Measurements from ENCODE around the gene SAMHD1.
"Not testable (repeated sequence)": the region's sequence is repeated elsewhere in the genome, so short reads cannot be mapped to it uniquely, and the experiment has no call there.

Gene SAMHD1

DNA sequence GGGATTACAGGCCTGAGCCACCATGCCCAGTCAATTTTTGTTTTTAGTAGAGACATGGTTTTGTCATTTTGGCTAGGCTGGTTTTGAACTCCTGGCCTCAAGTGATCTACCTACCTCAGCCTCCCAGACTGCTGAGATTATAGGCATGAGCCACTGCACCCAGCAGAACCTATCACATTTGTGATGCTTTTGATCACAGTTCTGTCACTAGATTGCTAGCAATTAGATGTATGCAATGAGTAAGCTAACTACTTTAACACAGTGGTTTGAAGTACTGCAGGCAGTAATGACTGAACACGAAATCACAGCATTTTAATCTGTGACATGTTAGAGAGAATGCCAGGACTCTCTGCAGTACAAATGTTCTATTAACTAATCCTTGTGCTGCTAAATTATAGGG is 19.6 kb upstream of the SAMHD1 start:
- Mint-ChIP-seq H3K27me3 (ENCODE audit: low read depth) (no peaks in the 10 kb centered on the region), H3K4me1 (no peaks in the 10 kb centered on the region), H3K4me3 (no peak overlapping the region), H3K27ac (no peak overlapping the region), H3K9me3 (peaks cover 15% of the 10 kb centered on the region), H3K36me3 (ENCODE audit: low read depth) (no peaks in the 10 kb centered on the region)
- TF ChIP-seq, protein P1, sequence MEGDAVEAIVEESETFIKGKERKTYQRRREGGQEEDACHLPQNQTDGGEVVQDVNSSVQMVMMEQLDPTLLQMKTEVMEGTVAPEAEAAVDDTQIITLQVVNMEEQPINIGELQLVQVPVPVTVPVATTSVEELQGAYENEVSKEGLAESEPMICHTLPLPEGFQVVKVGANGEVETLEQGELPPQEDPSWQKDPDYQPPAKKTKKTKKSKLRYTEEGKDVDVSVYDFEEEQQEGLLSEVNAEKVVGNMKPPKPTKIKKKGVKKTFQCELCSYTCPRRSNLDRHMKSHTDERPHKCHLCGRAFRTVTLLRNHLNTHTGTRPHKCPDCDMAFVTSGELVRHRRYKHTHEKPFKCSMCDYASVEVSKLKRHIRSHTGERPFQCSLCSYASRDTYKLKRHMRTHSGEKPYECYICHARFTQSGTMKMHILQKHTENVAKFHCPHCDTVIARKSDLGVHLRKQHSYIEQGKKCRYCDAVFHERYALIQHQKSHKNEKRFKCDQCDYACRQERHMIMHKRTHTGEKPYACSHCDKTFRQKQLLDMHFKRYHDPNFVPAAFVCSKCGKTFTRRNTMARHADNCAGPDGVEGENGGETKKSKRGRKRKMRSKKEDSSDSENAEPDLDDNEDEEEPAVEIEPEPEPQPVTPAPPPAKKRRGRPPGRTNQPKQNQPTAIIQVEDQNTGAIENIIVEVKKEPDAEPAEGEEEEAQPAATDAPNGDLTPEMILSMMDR (IDR thresholded peaks at IDR 0.05; ENCODE audit: unreplicated experiment in 3 of 3): no peak

DNA sequence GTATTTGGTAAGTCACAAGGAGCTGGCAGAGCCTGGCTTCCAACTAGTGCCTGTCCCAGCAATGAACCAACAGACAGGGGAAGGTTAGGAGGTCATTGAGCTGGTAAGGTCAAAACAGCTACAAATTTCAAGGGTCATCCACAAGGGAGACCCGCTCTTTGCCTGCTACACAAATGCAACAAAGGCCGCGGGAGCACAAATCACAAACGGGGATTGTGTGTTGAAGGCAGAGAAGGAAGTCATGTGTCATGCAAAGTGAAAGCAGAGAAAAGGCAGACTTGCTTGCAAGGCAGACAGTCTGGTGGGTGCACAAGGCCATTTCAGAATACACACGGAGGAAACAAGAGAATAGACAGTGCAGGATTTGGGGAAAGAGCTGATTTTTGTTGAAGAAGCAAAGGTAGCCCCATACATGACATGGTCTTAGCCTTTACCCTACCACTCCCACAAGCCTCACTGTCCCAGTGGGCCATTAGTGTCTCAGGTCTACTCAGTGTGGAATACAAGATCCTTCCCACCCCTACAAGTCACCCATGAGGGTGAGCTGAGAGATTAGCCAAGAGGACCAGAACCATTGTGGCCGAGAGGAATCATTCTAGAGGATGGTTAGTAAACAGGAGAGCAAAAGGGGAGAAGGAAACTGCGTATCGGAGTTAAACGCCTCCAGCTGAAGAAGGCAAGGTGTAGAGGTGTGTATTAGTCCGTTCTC is 18.1 kb upstream of the SAMHD1 start:
- H3K9me3 Mint-ChIP-seq: peaks cover 15% of the 10 kb centered on the region
- TF ChIP-seq, protein P1 (IDR thresholded peaks at IDR 0.05; ENCODE audit: unreplicated experiment in 3 of 3): no peak
- H3K4me3 Mint-ChIP-seq: no peak overlapping the region
- H3K27ac Mint-ChIP-seq: no peak overlapping the region
- no peaks in the 10 kb centered on the region for H3K36me3 Mint-ChIP-seq (ENCODE audit: low read depth)
- H3K27me3 Mint-ChIP-seq (ENCODE audit: low read depth): no peaks in the 10 kb centered on the region
- no peaks in the 10 kb centered on the region for H3K4me1 Mint-ChIP-seq

DNA sequence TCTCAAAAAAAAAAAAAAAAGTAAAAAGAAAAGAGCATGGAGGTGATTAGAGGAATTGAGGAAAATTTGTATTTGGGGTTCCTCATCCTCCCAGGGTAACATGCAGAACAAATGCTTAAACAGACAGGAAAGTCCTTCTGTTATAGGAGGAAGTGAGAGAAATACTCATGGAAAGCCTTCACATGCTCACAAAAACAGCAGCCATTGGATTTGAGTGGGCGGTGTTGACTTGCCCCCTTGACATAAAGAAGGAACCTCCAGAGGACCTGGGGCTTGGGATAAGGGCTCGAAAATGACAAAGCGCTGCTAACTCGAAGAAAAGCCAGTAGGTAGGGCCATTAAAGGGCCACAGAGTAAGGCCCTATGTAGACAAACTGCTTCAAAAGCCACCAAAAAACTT is 17.5 kb upstream of the SAMHD1 start:
- no peaks in the 10 kb centered on the region for H3K4me1 Mint-ChIP-seq
- H3K36me3 Mint-ChIP-seq (ENCODE audit: low read depth): no peaks in the 10 kb centered on the region
- no peaks in the 10 kb centered on the region for H3K27me3 Mint-ChIP-seq (ENCODE audit: low read depth)
- peaks cover 15% of the 10 kb centered on the region for H3K9me3 Mint-ChIP-seq
- TF ChIP-seq, protein P1 (IDR thresholded peaks at IDR 0.05; ENCODE audit: unreplicated experiment in 3 of 3): no peak
- H3K4me3 Mint-ChIP-seq: no peak overlapping the region
- no peak overlapping the region for H3K27ac Mint-ChIP-seq

DNA sequence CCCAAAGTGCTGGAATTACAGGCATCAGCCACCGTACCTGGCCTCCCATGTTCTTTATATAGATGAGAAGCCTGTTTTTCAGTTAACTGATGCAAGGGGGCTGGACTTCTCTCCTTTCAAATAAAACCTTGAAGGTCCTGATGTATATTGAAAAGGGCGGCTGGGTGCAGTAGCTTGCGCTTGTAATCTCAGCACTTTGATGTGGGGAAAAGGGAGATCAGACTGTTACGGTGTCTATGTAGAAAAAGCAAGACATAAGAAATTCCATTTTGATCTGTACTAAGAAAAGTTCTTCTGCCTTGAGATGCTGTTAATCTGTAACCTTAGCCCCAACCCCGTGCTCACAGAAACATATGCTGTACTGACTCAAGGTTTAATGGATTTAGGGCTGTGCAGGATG is 16.1 kb upstream of the SAMHD1 start:
- no peaks in the 10 kb centered on the region for H3K4me1 Mint-ChIP-seq
- peaks cover 3% of the 10 kb centered on the region for H3K36me3 Mint-ChIP-seq (ENCODE audit: low read depth)
- H3K27me3 Mint-ChIP-seq (ENCODE audit: low read depth): no peaks in the 10 kb centered on the region
- H3K27ac Mint-ChIP-seq: no peak overlapping the region
- TF ChIP-seq, protein P1 (IDR thresholded peaks at IDR 0.05; ENCODE audit: unreplicated experiment in 3 of 3): no peak
- peaks cover 19% of the 10 kb centered on the region for H3K9me3 Mint-ChIP-seq
- H3K4me3 Mint-ChIP-seq: no peak overlapping the region

DNA sequence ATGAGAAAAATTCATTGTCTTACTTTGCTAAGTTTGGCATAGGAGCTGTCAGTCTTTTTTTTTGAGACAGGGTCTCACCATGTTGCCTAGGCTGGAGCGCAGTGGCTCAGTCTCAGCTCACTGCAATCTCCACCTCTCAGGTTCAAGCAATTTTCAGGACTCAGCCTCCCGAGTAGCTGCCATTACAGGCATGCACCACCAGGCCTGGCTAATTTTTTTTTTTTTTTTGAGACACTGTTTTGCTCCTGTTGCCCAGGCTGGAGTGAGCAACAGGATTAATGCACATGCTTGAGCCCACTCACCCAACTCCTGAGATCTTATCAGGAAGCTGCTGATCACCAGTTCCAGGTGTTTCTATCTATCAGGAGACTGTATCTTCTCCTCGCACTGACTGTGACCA is 15.5 kb upstream of the SAMHD1 start:
- not testable (repeated sequence) for H3K4me1 Mint-ChIP-seq; H3K27me3 Mint-ChIP-seq (ENCODE audit: low read depth); H3K4me3 Mint-ChIP-seq; H3K36me3 Mint-ChIP-seq (ENCODE audit: low read depth); H3K27ac Mint-ChIP-seq
- peaks cover 25% of the 10 kb centered on the region for H3K9me3 Mint-ChIP-seq

DNA sequence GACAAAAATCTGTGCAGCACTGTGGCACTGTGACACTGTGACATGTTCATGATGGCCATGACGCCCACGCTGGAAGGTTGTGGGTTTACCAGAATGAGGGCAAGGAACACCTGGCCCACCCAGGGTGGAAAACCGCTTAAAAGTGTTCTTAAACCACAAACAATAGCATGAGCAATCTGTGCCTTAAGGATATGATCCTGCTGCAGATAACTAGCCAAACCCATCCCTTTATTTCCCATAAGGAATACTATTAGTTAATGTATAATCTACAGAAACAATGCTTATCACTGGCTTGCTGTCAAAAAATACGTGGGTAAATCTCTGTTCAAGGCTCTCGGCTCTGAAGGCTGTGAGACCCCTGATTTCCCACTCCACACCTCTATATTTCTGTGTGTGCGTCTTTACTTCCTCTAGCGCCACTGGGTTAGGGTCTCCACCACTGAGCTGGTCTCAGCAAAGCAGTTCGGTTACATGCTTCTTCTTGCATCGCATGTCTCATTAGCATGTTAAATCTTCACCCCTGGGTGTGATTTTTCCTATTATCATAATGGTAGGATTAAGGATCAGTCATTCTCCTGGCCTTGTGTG is 10.9 kb upstream of the SAMHD1 start:
- H3K4me3 Mint-ChIP-seq; H3K4me1 Mint-ChIP-seq; H3K27me3 Mint-ChIP-seq (ENCODE audit: low read depth); H3K27ac Mint-ChIP-seq; H3K36me3 Mint-ChIP-seq (ENCODE audit: low read depth): not testable (repeated sequence)
- H3K9me3 Mint-ChIP-seq: peaks cover 16% of the 10 kb centered on the region

DNA sequence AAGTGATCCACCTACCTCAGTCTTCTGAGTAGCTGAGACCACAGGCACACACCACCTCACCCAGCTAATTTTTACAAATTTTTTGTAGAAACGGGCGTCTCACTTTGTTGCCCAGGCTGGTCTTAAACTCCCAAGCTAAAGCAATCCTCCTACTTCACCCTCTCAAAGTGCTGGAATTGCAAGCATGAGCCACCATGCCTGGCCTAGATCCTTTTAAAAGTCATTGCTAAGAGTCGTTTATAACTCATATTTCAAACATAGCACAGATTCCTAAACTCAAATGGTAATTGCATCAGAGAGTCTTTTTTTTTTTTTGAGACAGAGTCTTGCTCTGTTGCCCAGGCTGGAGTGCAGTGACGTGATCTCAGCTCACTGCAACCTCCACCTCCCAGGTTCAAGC is 7.7 kb upstream of the SAMHD1 start:
- Mint-ChIP-seq H3K4me3 (no peak overlapping the region), H3K9me3 (peaks cover 16% of the 10 kb centered on the region), H3K4me1 (peaks cover 5% of the 10 kb centered on the region), H3K27me3 (ENCODE audit: low read depth) (no peaks in the 10 kb centered on the region), H3K36me3 (ENCODE audit: low read depth) (peaks cover 5% of the 10 kb centered on the region), H3K27ac (no peak overlapping the region)
- TF ChIP-seq, protein P1 (IDR thresholded peaks at IDR 0.05; ENCODE audit: unreplicated experiment in 3 of 3): no peak

Data from nephron (organoid).